ENCODE measurements around the gene TJP1. TPM values are rescaled to one million over a fixed set of nuclear protein-coding genes. Genes with fewer than 3 reads are reported as not detected.

Gene TJP1
- total RNA-seq, 1 experiment from 2014 or later = 129 TPM

DNA sequence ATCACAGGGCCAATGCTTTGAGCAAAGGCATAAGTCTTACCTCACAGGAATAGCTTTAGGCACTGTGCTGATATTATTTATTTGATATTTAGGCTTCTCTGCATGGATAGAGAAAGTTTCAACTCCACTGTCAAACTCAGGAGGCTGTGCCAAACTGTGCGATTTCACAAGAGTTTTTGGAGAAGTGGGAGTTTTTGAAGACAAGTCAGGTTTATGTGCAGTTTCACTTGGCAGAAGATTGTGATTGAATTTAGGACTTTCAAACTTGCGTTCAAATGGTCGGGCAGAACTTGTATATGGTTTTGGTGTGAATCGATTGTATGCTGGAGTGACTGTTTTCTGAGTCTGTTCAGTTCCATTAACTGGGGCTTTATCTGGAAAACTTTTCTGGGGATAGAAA, 113.7 kb downstream of the TJP1 start:
- TF ChIP-seq TEAD4 (CRISPR knock-in tag; IDR thresholded peaks at IDR 0.05) = no peak
- no peak for DNase-seq (ENCODE audit: low spot score)
- Mint-ChIP-seq H3K27ac (no peak overlapping the region), H3K9me3 (no peaks in the 10 kb centered on the region), H3K4me3 (no peak overlapping the region), H3K4me1 (no peaks in the 10 kb centered on the region), H3K27me3 (ENCODE audit: low read depth) (no peaks in the 10 kb centered on the region), H3K36me3 (peaks cover 84% of the 10 kb centered on the region)
- ATAC-seq = no peak
- ChIA-PET CTCF (interaction anchor here (0.7 to 2.1 kb wide), 2 partner anchors 217 to 568 kb away, joined by 3 to 5 read pairs; no protein-coding TSS in a partner anchor), POLR2A (no interaction called here)

DNA sequence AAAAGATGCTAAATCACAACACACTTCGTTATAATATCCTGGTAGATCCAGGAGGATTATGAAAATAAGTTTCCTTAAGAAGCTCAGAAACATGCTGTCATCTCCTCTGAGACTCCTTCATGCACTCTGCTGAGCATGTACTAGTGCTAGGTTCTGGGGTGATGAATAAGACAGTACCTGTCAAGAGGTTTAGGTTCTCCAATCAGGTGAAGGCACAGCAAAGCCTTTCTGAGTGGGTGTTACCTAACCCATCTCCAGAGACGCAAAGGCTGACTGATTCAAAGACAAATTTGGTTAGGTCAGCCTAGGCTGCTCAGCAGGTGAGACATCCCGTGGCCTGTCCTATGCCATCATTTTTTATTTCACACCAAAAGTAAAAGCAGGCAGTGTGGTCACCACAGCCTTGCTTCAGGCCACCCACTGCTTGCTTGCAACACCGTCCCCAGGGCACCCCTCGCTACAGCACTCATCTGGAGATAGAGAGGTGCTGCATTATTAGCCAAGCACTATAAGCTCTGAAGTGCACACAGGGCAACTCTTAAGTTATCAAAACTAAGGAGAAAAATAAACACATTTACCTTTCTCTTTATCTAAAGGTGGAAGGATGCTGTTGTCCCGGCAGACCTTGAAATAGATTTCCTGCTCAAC, 117.2 kb downstream of the TJP1 start:
- ATAC-seq (no peak), DNase-seq (ENCODE audit: low spot score) (no peak)
- peaks cover 87% of the 10 kb centered on the region for H3K36me3 Mint-ChIP-seq
- H3K27me3 Mint-ChIP-seq (ENCODE audit: low read depth) = no peaks in the 10 kb centered on the region
- ChIA-PET CTCF (no interaction called here), POLR2A (no interaction called here)
- no peaks in the 10 kb centered on the region for H3K9me3 Mint-ChIP-seq
- TF ChIP-seq, protein P1, sequence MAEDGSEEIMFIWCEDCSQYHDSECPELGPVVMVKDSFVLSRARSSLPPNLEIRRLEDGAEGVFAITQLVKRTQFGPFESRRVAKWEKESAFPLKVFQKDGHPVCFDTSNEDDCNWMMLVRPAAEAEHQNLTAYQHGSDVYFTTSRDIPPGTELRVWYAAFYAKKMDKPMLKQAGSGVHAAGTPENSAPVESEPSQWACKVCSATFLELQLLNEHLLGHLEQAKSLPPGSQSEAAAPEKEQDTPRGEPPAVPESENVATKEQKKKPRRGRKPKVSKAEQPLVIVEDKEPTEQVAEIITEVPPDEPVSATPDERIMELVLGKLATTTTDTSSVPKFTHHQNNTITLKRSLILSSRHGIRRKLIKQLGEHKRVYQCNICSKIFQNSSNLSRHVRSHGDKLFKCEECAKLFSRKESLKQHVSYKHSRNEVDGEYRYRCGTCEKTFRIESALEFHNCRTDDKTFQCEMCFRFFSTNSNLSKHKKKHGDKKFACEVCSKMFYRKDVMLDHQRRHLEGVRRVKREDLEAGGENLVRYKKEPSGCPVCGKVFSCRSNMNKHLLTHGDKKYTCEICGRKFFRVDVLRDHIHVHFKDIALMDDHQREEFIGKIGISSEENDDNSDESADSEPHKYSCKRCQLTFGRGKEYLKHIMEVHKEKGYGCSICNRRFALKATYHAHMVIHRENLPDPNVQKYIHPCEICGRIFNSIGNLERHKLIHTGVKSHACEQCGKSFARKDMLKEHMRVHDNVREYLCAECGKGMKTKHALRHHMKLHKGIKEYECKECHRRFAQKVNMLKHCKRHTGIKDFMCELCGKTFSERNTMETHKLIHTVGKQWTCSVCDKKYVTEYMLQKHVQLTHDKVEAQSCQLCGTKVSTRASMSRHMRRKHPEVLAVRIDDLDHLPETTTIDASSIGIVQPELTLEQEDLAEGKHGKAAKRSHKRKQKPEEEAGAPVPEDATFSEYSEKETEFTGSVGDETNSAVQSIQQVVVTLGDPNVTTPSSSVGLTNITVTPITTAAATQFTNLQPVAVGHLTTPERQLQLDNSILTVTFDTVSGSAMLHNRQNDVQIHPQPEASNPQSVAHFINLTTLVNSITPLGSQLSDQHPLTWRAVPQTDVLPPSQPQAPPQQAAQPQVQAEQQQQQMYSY (CRISPR knock-in tag; IDR thresholded peaks at IDR 0.05) = no peak
- TF ChIP-seq GABPB1 (CRISPR knock-in tag; IDR thresholded peaks at IDR 0.05) = no peak
- TF ChIP-seq NR3C1 (CRISPR knock-in tag; conservative IDR thresholded peaks at IDR 0.05; ENCODE audit: low read depth) = no peak
- no peak overlapping the region for H3K27ac Mint-ChIP-seq
- H3K4me3 Mint-ChIP-seq = no peak overlapping the region
- no peaks in the 10 kb centered on the region for H3K4me1 Mint-ChIP-seq

DNA sequence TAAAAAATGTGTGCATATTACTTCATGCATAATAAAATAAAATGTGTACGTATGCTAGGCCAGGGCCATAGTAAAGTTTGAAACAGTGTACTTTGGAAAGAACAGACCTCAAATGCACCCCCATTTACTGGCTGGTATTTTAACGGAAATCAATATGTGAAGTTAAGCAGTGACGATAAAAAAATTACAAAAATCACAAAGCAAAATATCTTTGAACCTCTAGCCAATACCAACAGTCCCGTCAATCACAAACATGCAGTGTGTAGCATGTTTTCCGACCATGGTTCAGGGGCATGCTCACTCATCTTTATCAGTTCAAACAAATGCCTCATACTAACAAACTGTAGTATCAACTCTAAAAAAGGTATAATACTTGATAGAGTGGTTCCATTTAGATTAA, 121.1 kb downstream of the TJP1 start:
- H3K27ac Mint-ChIP-seq = no peak overlapping the region
- H3K36me3 Mint-ChIP-seq = peaks cover 53% of the 10 kb centered on the region
- ChIA-PET POLR2A (no interaction called here), CTCF (interaction anchor here (0.6 kb wide), 1 partner anchor 208 kb away, joined by 3 read pairs; no protein-coding TSS in a partner anchor)
- no peaks in the 10 kb centered on the region for H3K9me3 Mint-ChIP-seq
- no peaks in the 10 kb centered on the region for H3K27me3 Mint-ChIP-seq (ENCODE audit: low read depth)
- H3K4me3 Mint-ChIP-seq = no peak overlapping the region
- H3K4me1 Mint-ChIP-seq = peaks cover 3% of the 10 kb centered on the region
- TF ChIP-seq, protein P2, sequence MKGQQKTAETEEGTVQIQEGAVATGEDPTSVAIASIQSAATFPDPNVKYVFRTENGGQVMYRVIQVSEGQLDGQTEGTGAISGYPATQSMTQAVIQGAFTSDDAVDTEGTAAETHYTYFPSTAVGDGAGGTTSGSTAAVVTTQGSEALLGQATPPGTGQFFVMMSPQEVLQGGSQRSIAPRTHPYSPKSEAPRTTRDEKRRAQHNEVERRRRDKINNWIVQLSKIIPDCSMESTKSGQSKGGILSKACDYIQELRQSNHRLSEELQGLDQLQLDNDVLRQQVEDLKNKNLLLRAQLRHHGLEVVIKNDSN (CRISPR knock-in tag; IDR thresholded peaks at IDR 0.05) = no peak
- TF ChIP-seq KAT7 (CRISPR knock-in tag; IDR thresholded peaks at IDR 0.05; ENCODE audit: borderline replicate concordance) = no peak
- TF ChIP-seq ZNF121 (CRISPR knock-in tag; IDR thresholded peaks at IDR 0.05) = no peak
- no peak for TF ChIP-seq GABPB1 (CRISPR knock-in tag; IDR thresholded peaks at IDR 0.05)
- TF ChIP-seq FOXK1 (CRISPR knock-in tag; IDR thresholded peaks at IDR 0.05) = no peak
- TF ChIP-seq JUN (CRISPR knock-in tag; IDR thresholded peaks at IDR 0.05) = no peak
- no peak for TF ChIP-seq IRF2 (CRISPR knock-in tag; IDR thresholded peaks at IDR 0.05; ENCODE audit: borderline replicate concordance, low read depth)
- TF ChIP-seq, protein P3, sequence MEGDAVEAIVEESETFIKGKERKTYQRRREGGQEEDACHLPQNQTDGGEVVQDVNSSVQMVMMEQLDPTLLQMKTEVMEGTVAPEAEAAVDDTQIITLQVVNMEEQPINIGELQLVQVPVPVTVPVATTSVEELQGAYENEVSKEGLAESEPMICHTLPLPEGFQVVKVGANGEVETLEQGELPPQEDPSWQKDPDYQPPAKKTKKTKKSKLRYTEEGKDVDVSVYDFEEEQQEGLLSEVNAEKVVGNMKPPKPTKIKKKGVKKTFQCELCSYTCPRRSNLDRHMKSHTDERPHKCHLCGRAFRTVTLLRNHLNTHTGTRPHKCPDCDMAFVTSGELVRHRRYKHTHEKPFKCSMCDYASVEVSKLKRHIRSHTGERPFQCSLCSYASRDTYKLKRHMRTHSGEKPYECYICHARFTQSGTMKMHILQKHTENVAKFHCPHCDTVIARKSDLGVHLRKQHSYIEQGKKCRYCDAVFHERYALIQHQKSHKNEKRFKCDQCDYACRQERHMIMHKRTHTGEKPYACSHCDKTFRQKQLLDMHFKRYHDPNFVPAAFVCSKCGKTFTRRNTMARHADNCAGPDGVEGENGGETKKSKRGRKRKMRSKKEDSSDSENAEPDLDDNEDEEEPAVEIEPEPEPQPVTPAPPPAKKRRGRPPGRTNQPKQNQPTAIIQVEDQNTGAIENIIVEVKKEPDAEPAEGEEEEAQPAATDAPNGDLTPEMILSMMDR (IDR thresholded peaks at IDR 0.05) = no peak
- no peak for TF ChIP-seq FOXJ3 (CRISPR knock-in tag; IDR thresholded peaks at IDR 0.05; ENCODE audit: borderline replicate concordance)
- no peak for TF ChIP-seq ZBTB21 (CRISPR knock-in tag; IDR thresholded peaks at IDR 0.05; ENCODE audit: borderline replicate concordance)
- no peak for TF ChIP-seq ESRRA (CRISPR knock-in tag; IDR thresholded peaks at IDR 0.05; ENCODE audit: borderline replicate concordance)
- no peak for ATAC-seq
- no peak for DNase-seq (ENCODE audit: low spot score)
